Measurements from ENCODE around the gene BNC2. TPM values are rescaled to one million over a fixed set of nuclear protein-coding genes. Genes with fewer than 3 reads are reported as not detected.

The BNC2 gene
- total RNA-seq, 1 experiment from 2014 or later = 16.1 TPM

DNA sequence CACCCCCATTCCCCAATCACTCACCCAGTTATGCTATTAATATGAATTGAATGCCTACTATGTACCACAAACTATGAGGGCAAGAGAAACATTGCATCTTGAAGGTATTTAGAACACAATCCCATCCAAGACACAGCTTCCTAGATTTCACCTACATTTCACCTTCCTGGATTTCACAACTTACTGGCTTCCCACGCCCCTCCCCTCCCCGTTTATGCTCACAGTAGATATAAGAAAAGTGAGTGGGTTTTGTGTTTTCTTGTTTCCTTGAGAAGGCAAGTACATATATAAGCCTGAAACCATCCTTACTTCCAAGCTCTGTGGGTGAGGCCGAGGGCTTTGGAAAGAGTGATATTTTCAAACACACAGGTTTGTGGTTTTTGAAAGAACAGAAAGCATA is 465.0 kb downstream of the BNC2 start:
- Histone ChIP-seq H3K4me1 (peaks cover 17% of the 10 kb centered on the region), H3K4me3 (no peak overlapping the region)
- DNase-seq = no peak

DNA sequence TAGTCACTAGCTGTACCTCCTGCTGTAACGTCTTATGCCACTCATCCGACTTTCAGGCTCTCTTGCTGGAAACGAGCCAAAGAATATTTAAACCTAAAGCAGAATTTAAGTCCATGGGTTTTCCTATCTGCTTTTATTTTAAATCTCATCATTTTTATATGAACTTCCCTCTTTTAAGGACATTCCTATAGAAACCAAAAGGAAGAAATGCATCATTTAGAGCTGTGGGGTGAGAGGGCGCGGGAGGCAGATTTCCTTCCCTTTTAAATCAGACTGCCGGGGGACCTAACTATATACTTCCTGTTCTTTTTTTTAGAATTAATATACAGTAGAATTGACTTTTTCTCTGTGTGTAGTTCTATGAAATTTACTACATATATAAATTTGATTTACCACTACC is 468.8 kb downstream of the BNC2 start:
- Histone ChIP-seq H3K27me3 (no peaks in the 10 kb centered on the region), H3K36me3 (no peaks in the 10 kb centered on the region), H3K4me1 (peaks cover 18% of the 10 kb centered on the region), H3K4me3 (no peak overlapping the region), H3K9me3 (replicated peaks) (no peaks in the 10 kb centered on the region), H3K27ac (no peak overlapping the region)
- no peak for DNase-seq

More for the DNA sequence above, 465.0 kb downstream of the BNC2 start:
- Histone ChIP-seq H3K36me3 (no peaks in the 10 kb centered on the region), H3K27ac (no peak overlapping the region), H3K9me3 (replicated peaks) (no peaks in the 10 kb centered on the region), H3K27me3 (no peaks in the 10 kb centered on the region)

DNA sequence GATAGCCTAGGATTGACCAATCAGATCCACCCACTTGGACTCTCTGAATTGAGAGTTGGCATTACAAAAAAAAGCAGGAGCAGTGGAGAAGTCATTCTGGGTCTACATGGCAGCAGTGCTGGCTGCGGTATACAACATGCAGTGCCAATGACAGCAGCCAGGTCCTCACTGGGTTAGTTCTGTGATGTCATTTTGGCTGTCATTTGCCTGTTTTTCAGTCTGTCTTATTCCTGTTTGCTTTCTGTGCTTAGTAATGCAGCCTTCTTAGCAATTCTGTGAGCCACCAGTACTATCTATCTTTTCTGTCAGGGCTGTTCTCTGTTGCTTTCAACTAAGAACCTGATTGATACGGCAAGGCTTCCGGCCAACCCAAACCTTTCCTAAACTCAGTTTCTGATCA is 471.8 kb downstream of the BNC2 start:
- no peaks in the 10 kb centered on the region for H3K27me3 ChIP-seq
- no peak for DNase-seq
- no peak overlapping the region for H3K4me3 ChIP-seq
- no peaks in the 10 kb centered on the region for H3K9me3 ChIP-seq (replicated peaks)
- H3K27ac ChIP-seq = no peak overlapping the region
- H3K36me3 ChIP-seq = no peaks in the 10 kb centered on the region
- peaks cover 4% of the 10 kb centered on the region; the same call in 1 of the 2 replicates for H3K4me1 ChIP-seq

DNA sequence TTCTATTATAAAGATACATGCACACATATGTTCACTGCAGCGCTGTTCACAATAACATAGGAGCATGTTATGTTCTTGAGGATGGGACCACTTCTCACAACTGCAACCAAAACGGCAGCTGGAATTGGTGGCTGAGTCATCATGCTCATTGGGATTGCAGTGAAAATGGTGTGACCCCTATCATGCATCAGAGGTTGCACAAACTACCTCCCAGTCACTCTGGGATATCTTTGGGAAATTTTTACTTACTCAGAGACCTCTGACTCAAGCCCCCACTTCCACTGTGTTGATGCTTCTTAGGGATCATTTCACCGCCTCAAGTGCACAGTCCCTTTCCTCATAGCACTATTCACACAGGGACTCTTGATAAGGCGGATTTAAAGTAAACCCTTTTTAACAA is 474.1 kb downstream of the BNC2 start:
- Histone ChIP-seq H3K9me3 (replicated peaks) (no peaks in the 10 kb centered on the region), H3K27ac (no peak overlapping the region), H3K36me3 (no peaks in the 10 kb centered on the region), H3K4me1 (peaks cover 4% of the 10 kb centered on the region; the same call in 1 of the 2 replicates), H3K4me3 (no peak overlapping the region), H3K27me3 (no peaks in the 10 kb centered on the region)
- DNase-seq = no peak

DNA sequence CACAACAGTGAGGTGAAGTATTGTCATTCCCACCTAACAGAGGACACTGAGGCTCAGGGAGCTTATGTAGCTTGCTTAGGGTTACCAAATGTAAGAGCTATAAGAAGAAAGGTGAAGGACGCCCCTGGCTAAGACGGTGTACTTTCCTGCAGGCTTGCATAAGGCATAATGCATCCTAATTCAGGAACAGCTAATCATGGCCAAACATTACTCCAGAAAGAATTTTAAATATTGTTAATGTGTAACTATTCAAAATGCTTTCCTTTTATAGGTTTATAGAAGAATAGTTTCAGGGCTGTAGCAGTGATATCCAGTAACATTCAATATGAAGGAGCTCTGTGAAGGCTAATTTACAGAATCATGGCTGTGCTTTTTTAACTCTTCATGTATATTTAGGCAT is 479.1 kb downstream of the BNC2 start:
- Histone ChIP-seq H3K9me3 (replicated peaks) (no peaks in the 10 kb centered on the region), H3K4me3 (no peak overlapping the region), H3K36me3 (no peaks in the 10 kb centered on the region), H3K4me1 (no peaks in the 10 kb centered on the region), H3K27ac (no peak overlapping the region), H3K27me3 (no peaks in the 10 kb centered on the region)
- DNase-seq = no peak

DNA sequence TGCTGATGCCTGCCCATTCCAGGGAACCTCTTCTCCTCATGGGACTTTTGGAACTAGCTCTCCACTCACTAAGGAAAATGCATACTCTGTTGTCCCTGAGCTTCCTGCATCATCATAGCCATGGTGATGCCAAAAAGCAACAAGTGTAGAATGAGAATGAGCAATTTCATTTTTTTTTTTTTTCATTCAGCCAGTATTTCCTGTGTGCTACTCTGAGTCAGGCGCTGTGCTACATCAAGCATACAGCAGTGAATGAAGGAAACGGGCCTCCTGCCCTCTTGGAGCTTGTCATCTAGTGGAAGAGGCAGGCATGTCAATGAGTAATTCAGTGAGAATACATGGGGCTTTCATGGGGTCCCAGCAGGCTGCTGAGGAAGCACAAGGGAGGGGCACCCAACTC is 483.1 kb downstream of the BNC2 start:
- Histone ChIP-seq H3K27me3 (no peaks in the 10 kb centered on the region), H3K27ac (no peak overlapping the region), H3K36me3 (no peaks in the 10 kb centered on the region), H3K4me1 (peaks cover 8% of the 10 kb centered on the region), H3K9me3 (replicated peaks) (0 out of 2 replicates have a peak, but pooled peaks cover 6% of the 10 kb centered on the region), H3K4me3 (no peak overlapping the region)
- no peak for DNase-seq

DNA sequence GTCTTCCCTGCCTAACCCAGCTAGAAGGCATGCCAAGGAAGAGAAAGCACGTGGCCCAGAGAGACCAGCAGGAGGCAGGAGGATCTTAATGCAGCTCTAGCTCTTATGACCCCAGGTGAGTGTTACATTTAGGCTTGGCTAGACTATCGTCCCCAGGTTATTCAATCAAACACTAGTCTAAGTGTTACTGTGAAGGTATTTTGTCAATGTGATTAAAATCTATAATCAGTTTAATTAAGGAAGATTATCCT is 483.7 kb downstream of the BNC2 start:
- Histone ChIP-seq H3K36me3 (no peaks in the 10 kb centered on the region), H3K27ac (no peak overlapping the region), H3K9me3 (replicated peaks) (0 out of 2 replicates have a peak, but pooled peaks cover 6% of the 10 kb centered on the region), H3K27me3 (no peaks in the 10 kb centered on the region), H3K4me1 (peaks cover 8% of the 10 kb centered on the region), H3K4me3 (no peak overlapping the region)
- no peak for DNase-seq

DNA sequence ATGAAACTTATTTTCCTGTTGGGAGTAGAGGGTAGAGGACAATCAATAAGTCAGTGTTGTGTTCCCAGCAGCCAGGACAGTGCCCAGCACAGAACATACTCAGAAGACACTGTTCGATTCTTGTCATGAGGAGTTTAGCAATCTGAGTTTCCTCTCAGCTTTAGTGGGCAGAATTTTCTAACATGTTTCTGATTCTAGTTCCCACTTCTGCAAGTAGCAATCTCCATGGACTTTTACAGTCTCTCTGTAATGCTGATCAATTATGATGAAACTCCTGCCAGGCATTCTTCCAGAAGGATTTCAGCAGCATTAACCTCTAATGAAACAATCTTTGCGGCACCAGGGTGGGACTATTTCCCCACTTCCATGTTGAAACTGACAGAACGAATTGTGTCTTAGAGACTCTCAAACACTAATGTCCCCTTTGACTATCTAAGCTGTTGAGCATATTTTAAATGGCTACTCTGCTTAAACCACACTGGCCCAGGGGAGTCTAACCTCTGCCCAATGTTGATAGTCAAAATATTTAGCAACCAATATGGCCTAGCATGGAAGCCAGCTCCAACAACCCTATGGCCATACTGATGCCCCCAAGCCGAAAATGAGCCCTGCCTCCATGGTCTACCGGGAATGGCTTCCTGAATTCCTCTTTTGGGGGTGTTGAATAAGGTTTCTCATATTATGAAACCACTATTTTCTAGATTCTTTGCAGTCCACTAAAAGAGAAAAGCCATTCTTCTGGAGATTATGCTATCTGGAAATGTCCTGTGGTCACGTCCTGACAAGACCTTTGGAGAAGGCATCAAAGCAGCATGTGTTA is 484.3 kb downstream of the BNC2 start:
- Histone ChIP-seq H3K4me3 (no peak overlapping the region), H3K27ac (no peak overlapping the region), H3K36me3 (no peaks in the 10 kb centered on the region), H3K9me3 (replicated peaks) (0 out of 2 replicates have a peak, but pooled peaks cover 6% of the 10 kb centered on the region), H3K27me3 (no peaks in the 10 kb centered on the region), H3K4me1 (peaks cover 8% of the 10 kb centered on the region)
- DNase-seq = no peak

DNA sequence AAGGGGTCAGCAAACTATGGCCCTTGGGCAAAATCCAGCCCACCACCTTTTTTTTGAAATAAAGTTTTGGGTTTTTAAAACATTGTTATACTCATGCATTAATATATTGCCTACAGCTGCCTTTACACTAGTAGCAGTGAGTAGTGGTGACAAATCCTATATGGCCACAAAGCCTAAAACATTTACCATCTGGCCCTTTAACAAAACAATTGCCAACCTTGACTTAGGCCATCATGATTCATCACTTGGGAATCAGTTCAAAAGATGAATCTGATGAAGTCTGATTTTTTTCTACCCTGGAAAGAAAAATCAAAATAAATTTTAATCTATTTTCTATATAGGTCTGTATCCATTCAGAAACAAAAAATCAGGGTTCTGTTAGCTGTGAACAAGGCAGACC is 484.9 kb downstream of the BNC2 start:
- Histone ChIP-seq H3K27me3 (no peaks in the 10 kb centered on the region), H3K36me3 (no peaks in the 10 kb centered on the region), H3K9me3 (replicated peaks) (0 out of 2 replicates have a peak, but pooled peaks cover 6% of the 10 kb centered on the region), H3K4me1 (peaks cover 8% of the 10 kb centered on the region), H3K27ac (no peak overlapping the region), H3K4me3 (no peak overlapping the region)
- peak in 1 of 2 experiments; percentile 12 for DNase-seq

DNA sequence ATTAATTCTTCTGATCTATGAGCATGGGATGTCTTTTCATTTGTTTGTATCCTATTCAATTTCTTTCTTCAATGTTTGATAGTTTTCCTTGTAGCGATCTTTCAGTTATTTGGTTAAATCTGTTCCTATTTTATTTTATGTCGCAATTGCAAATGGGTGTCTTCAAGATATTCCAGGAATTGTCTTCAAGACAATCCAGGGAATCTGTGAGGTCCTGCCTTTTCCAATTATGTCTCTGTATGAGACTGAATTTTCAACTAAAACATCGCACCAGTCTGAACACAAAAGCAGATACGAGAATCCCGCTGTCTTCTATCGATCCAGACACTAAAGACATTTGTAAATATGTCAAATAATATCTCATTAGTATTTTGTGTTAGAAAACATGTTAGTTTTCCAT is 485.5 kb downstream of the BNC2 start:
- no peak for DNase-seq
- Histone ChIP-seq H3K36me3 (no peaks in the 10 kb centered on the region), H3K27me3 (no peaks in the 10 kb centered on the region), H3K9me3 (replicated peaks) (0 out of 2 replicates have a peak, but pooled peaks cover 6% of the 10 kb centered on the region), H3K27ac (no peak overlapping the region), H3K4me3 (no peak overlapping the region), H3K4me1 (peaks cover 8% of the 10 kb centered on the region)

DNA sequence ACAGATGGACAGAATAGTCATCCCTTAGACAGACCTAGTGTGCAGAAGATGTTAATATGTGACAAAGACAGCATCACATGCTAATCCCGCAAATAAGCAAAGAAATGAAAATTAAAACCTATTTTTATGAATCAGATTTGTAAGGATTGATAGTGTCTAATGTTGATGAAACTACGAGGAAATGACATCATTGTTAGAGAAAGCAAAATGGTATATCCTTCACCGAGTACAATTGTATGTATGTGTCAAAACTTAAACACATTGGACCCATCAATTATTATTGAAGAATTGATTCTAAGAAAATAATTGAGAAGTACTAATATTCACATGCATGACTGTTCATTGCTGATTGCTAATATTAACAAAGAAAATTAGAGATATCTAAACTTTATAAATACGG is 493.2 kb downstream of the BNC2 start:
- Histone ChIP-seq H3K36me3 (no peaks in the 10 kb centered on the region), H3K27me3 (no peaks in the 10 kb centered on the region), H3K27ac (no peak overlapping the region), H3K4me3 (no peak overlapping the region), H3K4me1 (no peaks in the 10 kb centered on the region), H3K9me3 (replicated peaks) (no peaks in the 10 kb centered on the region)
- no peak for DNase-seq

DNA sequence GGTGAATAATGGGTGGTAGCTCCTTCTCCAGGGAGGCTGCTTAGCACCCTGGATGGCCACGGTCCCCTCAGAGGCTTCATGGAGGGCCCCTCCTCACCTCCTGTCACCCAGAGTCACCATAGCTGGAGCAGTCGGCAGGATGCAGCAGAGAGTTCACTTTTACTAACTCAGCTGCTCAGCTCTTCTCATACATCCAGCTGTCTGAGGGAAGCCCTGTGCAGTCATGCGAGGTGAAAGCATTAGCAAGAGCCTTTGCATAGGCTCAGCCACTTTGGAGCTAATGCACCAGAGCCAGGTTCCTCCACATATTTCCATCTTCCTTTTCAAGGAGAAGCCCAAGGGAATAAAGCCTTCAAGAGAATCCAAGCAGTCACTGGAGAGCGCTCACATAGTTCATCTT is 499.2 kb downstream of the BNC2 start:
- Histone ChIP-seq H3K9me3 (replicated peaks) (no peaks in the 10 kb centered on the region), H3K4me3 (no peak overlapping the region), H3K27me3 (no peaks in the 10 kb centered on the region), H3K36me3 (no peaks in the 10 kb centered on the region), H3K27ac (no peak overlapping the region), H3K4me1 (peaks cover 11% of the 10 kb centered on the region)
- DNase-seq = peak; percentile 52 to 60

DNA sequence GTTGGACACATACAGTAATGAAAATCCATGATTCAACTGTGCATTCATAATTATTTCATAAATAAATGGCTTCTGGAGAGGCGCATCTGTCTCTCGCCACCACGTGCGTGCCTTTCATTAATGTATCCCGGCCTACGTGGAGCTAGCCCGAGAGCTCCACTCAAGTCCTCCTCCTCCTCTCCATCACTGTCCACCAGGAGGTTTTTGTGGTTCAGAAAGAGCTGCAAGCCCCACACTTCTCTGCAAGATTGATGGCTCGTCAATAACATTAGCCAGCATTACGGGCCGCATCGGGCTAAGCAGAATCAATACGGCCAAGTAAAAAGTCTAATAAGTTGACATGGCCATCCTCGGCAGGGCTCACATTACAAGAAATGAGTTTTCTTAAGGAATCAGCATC is 499.8 kb downstream of the BNC2 start:
- no peaks in the 10 kb centered on the region for H3K36me3 ChIP-seq
- no peaks in the 10 kb centered on the region for H3K9me3 ChIP-seq (replicated peaks)
- DNase-seq = no peak
- peaks cover 11% of the 10 kb centered on the region for H3K4me1 ChIP-seq
- H3K4me3 ChIP-seq = no peak overlapping the region
- no peaks in the 10 kb centered on the region for H3K27me3 ChIP-seq
- no peak overlapping the region for H3K27ac ChIP-seq

DNA sequence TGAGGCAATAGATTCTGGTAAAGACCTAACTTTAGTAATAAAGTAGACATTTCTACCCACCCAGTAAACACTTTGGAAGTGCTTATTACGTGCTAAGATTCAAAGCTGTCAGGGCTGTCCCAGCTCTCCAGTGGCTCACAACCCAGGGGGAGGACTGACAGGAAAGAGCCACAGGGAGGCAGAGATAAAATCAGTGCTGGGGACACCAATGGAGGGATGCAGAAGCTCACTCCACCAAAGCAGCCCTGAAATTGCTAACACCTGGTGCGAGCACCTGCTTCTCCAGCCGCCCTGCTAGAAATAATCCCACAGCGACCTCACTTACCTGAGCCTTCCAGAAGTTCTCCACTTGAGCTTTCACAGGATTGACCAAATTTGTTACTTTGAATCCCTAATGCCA is 501.0 kb downstream of the BNC2 start:
- Histone ChIP-seq H3K27ac (no peak overlapping the region), H3K4me1 (peaks cover 11% of the 10 kb centered on the region), H3K36me3 (no peaks in the 10 kb centered on the region), H3K4me3 (no peak overlapping the region), H3K27me3 (no peaks in the 10 kb centered on the region), H3K9me3 (replicated peaks) (no peaks in the 10 kb centered on the region)
- DNase-seq = no peak

DNA sequence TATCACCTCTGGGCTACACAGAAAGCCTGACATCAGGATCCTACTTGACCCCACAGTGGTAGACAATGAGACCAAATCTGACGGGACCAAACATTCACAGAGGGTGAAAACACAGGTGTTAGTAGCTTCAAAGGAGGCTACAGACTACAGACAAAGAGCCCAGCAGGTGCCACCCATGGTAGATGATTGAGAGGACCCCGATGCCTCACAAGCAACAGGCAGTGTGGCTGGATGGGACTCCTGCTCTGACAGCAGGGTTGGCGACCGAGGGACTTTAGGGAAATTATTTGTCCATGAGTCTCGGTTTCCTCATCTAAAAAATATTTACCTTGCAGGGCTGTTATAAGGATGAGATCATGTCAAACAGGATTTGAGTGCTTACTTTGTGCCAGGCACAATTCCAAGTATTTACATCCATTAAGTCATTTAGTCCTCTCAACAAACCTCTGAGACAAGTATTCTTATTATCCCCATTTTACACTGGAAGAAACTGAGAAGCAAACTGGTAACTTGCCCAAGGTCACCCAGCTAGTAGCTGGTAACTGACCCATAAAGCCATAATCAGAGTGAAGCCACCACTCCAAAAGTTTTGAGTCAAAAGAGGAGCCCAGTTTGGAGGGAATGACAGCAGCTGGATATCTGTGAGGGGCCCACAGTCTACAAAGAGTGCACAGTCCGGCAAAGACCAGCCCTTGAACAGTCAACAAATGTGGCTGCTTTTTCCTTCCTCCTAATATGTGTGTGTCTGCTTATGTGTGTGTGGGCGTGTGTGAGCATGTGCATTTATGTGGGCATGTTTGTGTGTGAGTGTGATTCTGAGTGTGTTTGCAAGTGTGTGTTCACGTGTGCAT is 502.0 kb downstream of the BNC2 start:
- H3K27me3 ChIP-seq = no peaks in the 10 kb centered on the region
- no peaks in the 10 kb centered on the region for H3K9me3 ChIP-seq (replicated peaks)
- DNase-seq = peak in 1 of 2 experiments; percentile 5
- no peak overlapping the region for H3K27ac ChIP-seq
- H3K36me3 ChIP-seq = no peaks in the 10 kb centered on the region
- H3K4me1 ChIP-seq = peaks cover 11% of the 10 kb centered on the region
- no peak overlapping the region for H3K4me3 ChIP-seq
